GM23338 (cell line): ENCODE measurements around the gene NFIB. TPM values are rescaled to one million over a fixed set of nuclear protein-coding genes. Genes with fewer than 3 reads are reported as not detected.
A peak's percentile ranks its signal among the peaks of the same experiment; 100 is the strongest.

Experiments
- ATAC-seq: fragments of 200-7000 bp; cut with Tn5 transposase; 3 replicates; pipeline ENCODE4 v1.9.1; 2020
- DNase-seq: peaks from one replicate; pipeline ENCODE4 v3.0.0-alpha.2; 2015; ENCODE audit warnings: low spot score
- H2AFZ ChIP-seq: fragments of 200-600 bp; sonication (generic); 2 replicates; pipeline ENCODE4 v1.8.0; 2016; ENCODE audit warnings: antibody characterized with exemption, mild to moderate bottlenecking, moderate library complexity
- H3F3A ChIP-seq: fragments of 200-600 bp; sonication (generic); replicated peaks from 2 replicates; pipeline ENCODE4 v1.8.0; 2017; ENCODE audit warnings: antibody characterized with exemption, mixed run types, low read depth
- H3K27ac ChIP-seq: fragments of 200-600 bp; sonication (generic); 2 replicates; pipeline ENCODE4 v1.6.1; 2016; ENCODE audit warnings: low read depth
- H3K27me3 ChIP-seq: fragments of 200-600 bp; sonication (generic); 2 replicates; pipeline ENCODE4 v1.8.0; 2016; ENCODE audit warnings: mild to moderate bottlenecking, mixed run types, moderate library complexity; ENCODE audit not compliant: insufficient read depth
- H3K36me3 ChIP-seq: fragments of 200-600 bp; sonication (generic); 2 replicates; pipeline ENCODE4 v1.8.0; 2016; ENCODE audit warnings: mild to moderate bottlenecking; ENCODE audit not compliant: insufficient read depth
- H3K4me1 ChIP-seq: fragments of 200-600 bp; sonication (generic); 2 replicates; pipeline ENCODE4 v1.8.0; 2016; ENCODE audit warnings: mild to moderate bottlenecking, moderate library complexity; ENCODE audit not compliant: insufficient read depth
- H3K4me2 ChIP-seq: fragments of 200-600 bp; sonication (generic); 2 replicates; pipeline ENCODE4 v1.7.1; 2017; ENCODE audit warnings: mixed run types
- H3K4me3 ChIP-seq: fragments of 200-600 bp; sonication (generic); 2 replicates; pipeline ENCODE4 v1.6.1; 2016; ENCODE audit warnings: mixed run types
- H3K79me2 ChIP-seq: fragments of 200-600 bp; sonication (generic); replicated peaks from 2 replicates; pipeline ENCODE4 v1.8.0; 2017; ENCODE audit warnings: mild to moderate bottlenecking; ENCODE audit not compliant: insufficient read depth
- H3K9me2 ChIP-seq: fragments of 200-600 bp; sonication (generic); 2 replicates; pipeline ENCODE4 v1.8.0; 2017; ENCODE audit not compliant: insufficient read depth
- H4K20me1 ChIP-seq: fragments of 200-600 bp; sonication (generic); replicated peaks from 2 replicates; pipeline ENCODE4 v1.8.0; 2017; ENCODE audit warnings: mild to moderate bottlenecking; ENCODE audit not compliant: insufficient read depth
- H3K27ac Mint-ChIP-seq: 2 replicates; pipeline ENCODE4 v1.8.0; 2020; ENCODE audit warnings: inconsistent platforms, mild to moderate bottlenecking, moderate library complexity, mixed read lengths
- H3K27me3 Mint-ChIP-seq: 3 replicates; pipeline ENCODE4 v1.8.0; 2022; ENCODE audit warnings: low read depth, mild to moderate bottlenecking, moderate library complexity, mixed read lengths, inconsistent platforms; ENCODE audit not compliant: insufficient read depth, poor library complexity
- H3K36me3 Mint-ChIP-seq: 3 replicates; pipeline ENCODE4 v1.8.0; 2021; ENCODE audit warnings: low read depth, mild to moderate bottlenecking, inconsistent platforms, moderate library complexity, mixed read lengths
- H3K4me1 Mint-ChIP-seq: 3 replicates; pipeline ENCODE4 v1.8.0; 2020; ENCODE audit warnings: mild to moderate bottlenecking, inconsistent platforms, mixed read lengths
- H3K4me3 Mint-ChIP-seq: 3 replicates; pipeline ENCODE4 v1.8.0; 2021; ENCODE audit warnings: moderate library complexity, mild to moderate bottlenecking, inconsistent platforms, mixed read lengths
- H3K9me3 Mint-ChIP-seq: 3 replicates; pipeline ENCODE4 v1.8.0; 2020; ENCODE audit warnings: moderate library complexity, mild to moderate bottlenecking, inconsistent platforms, mixed read lengths
- CTCF ChIP-seq, 2 experiments: fragments of 200-600 bp in 1 of 2; sonication (generic) in 1 of 2; conservative IDR thresholded peaks; 2 replicates each; pipeline versions ENCODE4 v1.5.1 to v1.6.1; 2016 to 2017; ENCODE audit warnings: antibody characterized with exemption in 2 of 2, low read depth in 2 of 2, mild to moderate bottlenecking in 2 of 2, moderate library complexity in 1 of 2
- ETS1 ChIP-seq: IDR thresholded peaks from 2 replicates; pipeline ENCODE4 v1.6.1; 2016; ENCODE audit warnings: antibody characterized with exemption
- EZH2phosphoT487 ChIP-seq: fragments of 200-600 bp; sonication (generic); IDR thresholded peaks from one replicate; pipeline ENCODE4 v1.8.1; 2018; ENCODE audit warnings: antibody characterized with exemption; ENCODE audit not compliant: unreplicated experiment
- JUNB ChIP-seq: IDR thresholded peaks from one replicate; pipeline ENCODE4 v1.6.1; 2016; ENCODE audit warnings: antibody characterized with exemption; ENCODE audit not compliant: unreplicated experiment
- NANOG ChIP-seq: IDR thresholded peaks from 2 replicates; pipeline ENCODE4 v1.6.1; 2016; ENCODE audit warnings: antibody characterized with exemption, borderline replicate concordance
- POLR2AphosphoS5 ChIP-seq: IDR thresholded peaks from 2 replicates; pipeline ENCODE4 v1.6.1; 2016; ENCODE audit warnings: antibody characterized with exemption, low read depth
- ZNF331 ChIP-seq: fragments of 250-450 bp; sonication (Bioruptor Pico); IDR thresholded peaks from 2 replicates; pipeline ENCODE4 v1.5.0; 2020; ENCODE audit warnings: low read depth, mild to moderate bottlenecking, moderate library complexity
- ZNF462 ChIP-seq: fragments of 250-450 bp; sonication (Bioruptor Pico); IDR thresholded peaks from 2 replicates; pipeline ENCODE4 v1.5.0; 2020; ENCODE audit warnings: mild to moderate bottlenecking, moderate library complexity
- polyA plus RNA-seq: library from polyadenylated mRNA; unstranded; fragments of >200 nt; fragmentation: Nextera tagmentation; extraction: Ambion mirVana; gene quantifications from 2 replicates; pipeline ENCODE4 v1.2.1, GENCODE V29; 2016
- total RNA-seq: library from RNA; depleted of rRNA; stranded (reverse); fragments of >200 nt; shearing (Covaris generic); gene quantifications from 2 replicates; pipeline ENCODE4 v1.2.3, GENCODE V29; 2014

NFIB gene
- total and polyA plus RNA-seq, 2 experiments from 2014 or later, result 3.9 to 4.7 TPM

- H3K36me3 Mint-ChIP-seq, result peaks cover 3% of the 10 kb centered on the region; the same call in 1 of the 3 replicates
- Histone ChIP-seq H3K9me2 (no peaks in the 10 kb centered on the region), H3K4me2 (no peak overlapping the region), H3K27me3 (peaks cover 13% of the 10 kb centered on the region), H3K27ac (no peak overlapping the region), H3K4me3 (no peak overlapping the region), H3K79me2 (peaks cover 29% of the 10 kb centered on the region), H3K4me1 (peaks cover 16% of the 10 kb centered on the region), H3K36me3 (no peaks in the 10 kb centered on the region), H4K20me1 (no peaks in the 10 kb centered on the region), H3F3A (no peaks in the 10 kb centered on the region), H2AFZ (no peak overlapping the region)
- TF ChIP-seq ZNF462 (CRISPR knock-in tag), result no peak
- no peak for TF ChIP-seq NANOG
- no peak for TF ChIP-seq ETS1
- TF ChIP-seq JUNB, result no peak
- no peak for TF ChIP-seq POLR2AphosphoS5
- TF ChIP-seq ZNF331, result no peak
- TF ChIP-seq CTCF (conservative IDR thresholded peaks at IDR 0.05; ENCODE audit: low read depth in 2 of 2), result no peak
- no peak for TF ChIP-seq EZH2phosphoT487
- DNase-seq, result peak; percentile 22
- H3K4me3 Mint-ChIP-seq, result no peak overlapping the region
- ATAC-seq, result peak; percentile 59
- no peak overlapping the region for H3K27ac Mint-ChIP-seq
- H3K4me1 Mint-ChIP-seq, result peaks cover 34% of the 10 kb centered on the region
- peaks cover 2% of the 10 kb centered on the region for H3K27me3 Mint-ChIP-seq
- H3K9me3 Mint-ChIP-seq, result no peaks in the 10 kb centered on the region
Measured at GRCh38 chr9:14306672-14307660, 7.0 kb downstream of the NFIB start.
